ENCODE results near the gene AMMECR1.

Gene AMMECR1

DNA sequence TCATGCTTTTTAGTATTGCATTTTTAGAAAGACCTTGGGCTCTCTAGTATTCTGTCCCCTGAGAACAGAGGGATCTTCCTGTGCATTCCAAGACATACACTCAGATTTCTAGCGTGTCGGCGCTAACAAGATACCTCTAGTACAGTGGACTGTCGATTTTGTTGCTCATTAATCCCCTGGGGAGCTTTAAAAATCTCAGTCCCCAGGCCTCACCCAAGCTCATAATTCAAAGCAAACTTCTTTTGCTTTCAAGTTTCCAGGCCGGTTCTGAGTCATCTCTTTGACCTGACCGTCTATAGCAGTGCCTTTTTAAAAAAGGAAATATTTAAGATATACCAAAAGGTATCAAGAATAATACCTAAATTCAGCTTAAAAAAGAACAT is 137.0 kb downstream of the AMMECR1 start:
- no peaks in the 10 kb centered on the region for H3K36me3 ChIP-seq (ENCODE audit: insufficient read depth, low read length)
- no peaks in the 10 kb centered on the region for H3K4me1 ChIP-seq (ENCODE audit: insufficient read depth, low read length)
- no peaks in the 10 kb centered on the region for H3K9me3 ChIP-seq (ENCODE audit: insufficient read depth, low read depth, low read length)
- WGBS, result 89% methylated on average over 4 of the region's 6 CpGs
- H3K27me3 ChIP-seq (ENCODE audit: insufficient read depth, low read length), result no peaks in the 10 kb centered on the region
- no peak overlapping the region for H3K27ac ChIP-seq (ENCODE audit: low read depth, low read length)
- H3K4me3 ChIP-seq (ENCODE audit: low read length), result no peak overlapping the region
- no peak overlapping the region for H3K9ac ChIP-seq (ENCODE audit: low read depth, low read length)

DNA sequence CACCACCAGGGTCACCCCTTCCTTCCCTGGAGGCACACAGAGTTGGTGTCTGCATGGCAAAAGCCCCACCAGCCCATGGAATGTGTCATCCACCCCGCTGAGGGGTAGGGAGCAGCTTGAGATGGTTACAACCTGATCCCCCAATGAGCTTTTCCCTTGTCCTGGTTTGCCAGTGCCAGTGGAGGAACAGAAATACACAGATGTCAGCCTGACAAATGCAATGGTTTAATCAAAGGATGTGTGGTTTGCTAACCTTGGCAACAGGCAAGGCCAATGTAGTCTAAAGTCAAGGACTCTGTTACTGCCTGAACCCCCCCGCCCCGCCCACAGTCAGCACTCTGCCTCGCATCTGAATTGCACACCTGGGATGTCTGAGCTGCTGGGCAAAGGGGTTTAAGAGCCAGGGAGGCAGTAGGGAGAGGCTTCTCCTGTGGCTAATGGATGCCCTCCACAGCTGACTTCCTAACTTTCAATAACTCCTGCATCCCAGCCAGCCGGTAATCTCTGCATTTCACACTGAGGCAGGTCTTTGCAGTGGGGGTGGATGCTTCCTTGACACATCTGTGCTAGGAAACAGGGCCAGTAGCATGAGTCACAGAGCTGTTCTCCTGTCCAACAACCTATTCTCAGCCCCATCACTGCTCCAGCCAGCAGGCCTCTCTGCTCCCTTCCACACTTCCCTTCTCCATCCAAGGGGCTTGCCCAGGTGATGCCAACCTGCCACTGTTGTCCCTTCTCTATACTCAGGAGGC is 137.5 kb downstream of the AMMECR1 start:
- H3K4me1 ChIP-seq (ENCODE audit: insufficient read depth, low read length), result no peaks in the 10 kb centered on the region
- H3K27ac ChIP-seq (ENCODE audit: low read depth, low read length), result no peak overlapping the region
- no peak overlapping the region for H3K4me3 ChIP-seq (ENCODE audit: low read length)
- no peaks in the 10 kb centered on the region for H3K9me3 ChIP-seq (ENCODE audit: insufficient read depth, low read depth, low read length)
- H3K36me3 ChIP-seq (ENCODE audit: insufficient read depth, low read length), result no peaks in the 10 kb centered on the region
- 75% methylated on average over 5 of the region's 5 CpGs for WGBS
- H3K9ac ChIP-seq (ENCODE audit: low read depth, low read length), result no peak overlapping the region
- H3K27me3 ChIP-seq (ENCODE audit: insufficient read depth, low read length), result no peaks in the 10 kb centered on the region

GRCh38 chrX:110178179-110178865 is 139.6 kb downstream of the AMMECR1 start:
- 88% methylated on average over 4 of the region's 5 CpGs for WGBS
- no peak overlapping the region for H3K27ac ChIP-seq (ENCODE audit: low read depth, low read length)
- H3K4me1 ChIP-seq (ENCODE audit: insufficient read depth, low read length), result no peaks in the 10 kb centered on the region
- no peak overlapping the region for H3K4me3 ChIP-seq (ENCODE audit: low read length)
- H3K9ac ChIP-seq (ENCODE audit: low read depth, low read length), result no peak overlapping the region
- no peaks in the 10 kb centered on the region for H3K36me3 ChIP-seq (ENCODE audit: insufficient read depth, low read length)
- H3K27me3 ChIP-seq (ENCODE audit: insufficient read depth, low read length), result no peaks in the 10 kb centered on the region
- H3K9me3 ChIP-seq (ENCODE audit: insufficient read depth, low read depth, low read length), result no peaks in the 10 kb centered on the region

DNA sequence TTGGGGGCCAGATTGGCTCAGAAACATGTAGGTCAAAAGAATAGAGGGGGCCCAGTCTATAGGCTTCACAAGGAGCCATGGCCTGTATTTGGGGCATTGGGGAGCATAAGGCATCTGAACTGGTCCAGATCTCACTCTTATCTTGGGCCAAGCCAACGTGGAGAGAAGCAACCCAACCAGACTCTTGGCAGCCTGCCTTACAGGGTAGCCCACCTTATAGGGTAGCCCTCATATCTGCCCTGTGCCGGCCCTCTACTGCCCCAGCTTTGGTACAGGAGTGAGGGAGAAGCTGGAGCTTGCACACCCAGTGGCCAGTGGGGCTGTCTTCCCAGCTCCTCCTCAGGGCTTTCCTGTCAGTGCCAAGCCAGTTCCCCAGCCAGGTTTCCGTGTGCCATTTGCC is 142.2 kb downstream of the AMMECR1 start:
- WGBS, result 97% methylated on average over 3 of the region's 3 CpGs
- no peak overlapping the region for H3K4me3 ChIP-seq (ENCODE audit: low read length)
- no peak overlapping the region for H3K27ac ChIP-seq (ENCODE audit: low read depth, low read length)
- no peaks in the 10 kb centered on the region for H3K27me3 ChIP-seq (ENCODE audit: insufficient read depth, low read length)
- no peaks in the 10 kb centered on the region for H3K4me1 ChIP-seq (ENCODE audit: insufficient read depth, low read length)
- H3K9ac ChIP-seq (ENCODE audit: low read depth, low read length), result no peak overlapping the region
- H3K36me3 ChIP-seq (ENCODE audit: insufficient read depth, low read length), result no peaks in the 10 kb centered on the region
- no peaks in the 10 kb centered on the region for H3K9me3 ChIP-seq (ENCODE audit: insufficient read depth, low read depth, low read length)

DNA sequence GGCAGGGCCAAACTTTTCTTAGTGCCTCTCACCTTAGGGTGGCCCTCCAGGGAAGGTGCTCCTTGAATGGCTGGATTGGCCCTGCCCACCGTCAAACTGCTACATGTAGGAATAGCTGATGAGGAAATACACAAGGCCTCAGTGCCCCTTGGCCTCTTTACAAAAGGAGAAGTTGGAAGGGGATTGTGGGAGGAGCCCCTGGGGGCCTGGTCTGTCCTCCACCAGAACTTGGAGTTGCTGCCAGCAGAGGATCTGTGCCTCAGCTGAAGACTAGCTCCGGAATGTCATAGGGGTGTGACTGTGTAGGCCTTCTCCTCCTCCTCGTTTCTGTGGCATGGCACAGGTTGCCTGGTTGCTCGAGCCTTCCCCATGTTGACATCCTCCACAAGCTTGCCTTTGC is 142.7 kb downstream of the AMMECR1 start:
- Histone ChIP-seq H3K4me1 (ENCODE audit: insufficient read depth, low read length) (no peaks in the 10 kb centered on the region), H3K9ac (ENCODE audit: low read depth, low read length) (no peak overlapping the region), H3K36me3 (ENCODE audit: insufficient read depth, low read length) (no peaks in the 10 kb centered on the region), H3K27me3 (ENCODE audit: insufficient read depth, low read length) (no peaks in the 10 kb centered on the region), H3K9me3 (ENCODE audit: insufficient read depth, low read depth, low read length) (no peaks in the 10 kb centered on the region), H3K27ac (ENCODE audit: low read depth, low read length) (no peak overlapping the region), H3K4me3 (ENCODE audit: low read length) (no peak overlapping the region)
- 92% methylated on average over 4 of the region's 4 CpGs for WGBS

DNA sequence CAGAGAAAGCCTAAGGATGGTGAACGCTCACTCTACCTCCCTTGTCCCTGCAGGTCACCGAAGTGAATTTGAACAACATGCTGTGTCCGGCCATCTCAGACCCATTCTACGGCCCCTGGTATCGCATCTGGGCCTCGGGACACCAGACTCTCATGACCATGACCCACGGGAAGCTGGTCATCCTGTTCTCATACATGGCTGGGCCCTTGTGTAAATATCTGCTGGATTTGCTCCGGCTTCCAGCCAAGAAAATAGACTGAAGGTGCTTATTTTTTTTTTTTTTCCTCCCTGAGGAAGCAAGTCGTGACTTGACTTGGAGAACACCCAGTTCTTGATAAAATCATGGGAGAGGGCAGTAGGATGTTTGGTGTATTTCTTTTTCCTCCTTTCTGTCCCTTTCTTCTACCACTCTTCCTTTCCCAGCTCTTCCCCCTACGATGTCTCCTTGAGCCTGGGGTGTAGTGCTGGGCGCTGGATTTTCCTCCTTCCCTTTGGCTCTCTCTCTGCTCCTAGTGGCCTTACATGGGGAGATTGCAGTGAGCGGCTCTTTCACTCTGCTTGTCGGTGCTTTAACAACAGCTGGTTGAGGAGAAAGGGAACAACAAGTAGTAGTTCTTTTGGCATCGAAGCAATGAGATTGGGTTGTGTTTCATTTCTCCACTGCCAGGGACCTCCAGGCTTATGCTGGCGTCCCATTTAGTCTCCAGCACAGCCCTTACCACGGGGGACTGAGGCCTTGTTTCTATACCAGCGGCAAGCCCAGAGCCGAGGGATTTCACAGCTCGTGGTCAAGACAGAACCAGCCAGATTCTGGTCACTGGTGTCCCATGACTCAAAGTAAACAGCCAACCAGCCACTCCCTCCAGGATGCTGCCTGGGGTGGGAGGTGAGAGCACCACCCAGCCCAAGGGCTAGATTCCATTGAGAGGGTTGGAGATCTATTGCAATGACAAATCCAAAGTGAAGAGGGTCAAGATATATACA is 144.4 kb downstream of the AMMECR1 start:
- Histone ChIP-seq H3K4me3 (ENCODE audit: low read length) (no peak overlapping the region), H3K9ac (ENCODE audit: low read depth, low read length) (no peak overlapping the region), H3K27me3 (ENCODE audit: insufficient read depth, low read length) (no peaks in the 10 kb centered on the region), H3K27ac (ENCODE audit: low read depth, low read length) (no peak overlapping the region), H3K36me3 (ENCODE audit: insufficient read depth, low read length) (no peaks in the 10 kb centered on the region), H3K9me3 (ENCODE audit: insufficient read depth, low read depth, low read length) (no peaks in the 10 kb centered on the region), H3K4me1 (ENCODE audit: insufficient read depth, low read length) (no peaks in the 10 kb centered on the region)
- 93% methylated on average over 18 of the region's 19 CpGs for WGBS

DNA sequence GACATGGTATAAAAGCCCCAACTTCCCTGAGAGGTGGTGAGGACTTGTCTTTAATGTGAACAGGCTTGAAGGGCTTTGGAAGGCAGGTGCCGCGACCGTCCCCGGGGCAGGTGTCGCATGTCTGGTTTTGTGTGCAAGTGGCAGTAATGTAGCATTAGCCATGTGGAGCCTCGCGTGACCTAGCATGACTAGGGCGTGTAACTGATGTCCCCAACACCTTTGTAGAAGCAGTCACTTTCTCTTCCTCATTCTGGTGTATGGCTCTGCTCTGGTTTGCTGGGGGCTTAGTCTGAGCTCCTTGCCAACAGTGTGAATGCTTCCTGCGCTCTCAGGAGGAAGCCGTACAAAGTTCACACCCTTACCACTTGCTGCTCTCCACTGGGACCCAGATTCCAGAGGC is 145.7 kb downstream of the AMMECR1 start:
- Histone ChIP-seq H3K36me3 (ENCODE audit: insufficient read depth, low read length) (no peaks in the 10 kb centered on the region), H3K4me3 (ENCODE audit: low read length) (no peak overlapping the region), H3K9ac (ENCODE audit: low read depth, low read length) (no peak overlapping the region), H3K27ac (ENCODE audit: low read depth, low read length) (no peak overlapping the region), H3K27me3 (ENCODE audit: insufficient read depth, low read length) (no peaks in the 10 kb centered on the region), H3K4me1 (ENCODE audit: insufficient read depth, low read length) (no peaks in the 10 kb centered on the region), H3K9me3 (ENCODE audit: insufficient read depth, low read depth, low read length) (no peaks in the 10 kb centered on the region)
- WGBS, result 92% methylated on average over 10 of the region's 10 CpGs

GRCh38 chrX:110171442-110171841 is 146.4 kb downstream of the AMMECR1 start:
- Histone ChIP-seq H3K36me3 (ENCODE audit: insufficient read depth, low read length) (no peaks in the 10 kb centered on the region), H3K4me1 (ENCODE audit: insufficient read depth, low read length) (no peaks in the 10 kb centered on the region), H3K27me3 (ENCODE audit: insufficient read depth, low read length) (no peaks in the 10 kb centered on the region), H3K4me3 (ENCODE audit: low read length) (no peak overlapping the region), H3K27ac (ENCODE audit: low read depth, low read length) (no peak overlapping the region), H3K9ac (ENCODE audit: low read depth, low read length) (no peak overlapping the region), H3K9me3 (ENCODE audit: insufficient read depth, low read depth, low read length) (no peaks in the 10 kb centered on the region)
- 92% methylated on average over 5 of the region's 5 CpGs for WGBS

GRCh38 chrX:110170029-110170428 is 147.9 kb downstream of the AMMECR1 start:
- WGBS, result 97% methylated on average over 3 of the region's 3 CpGs
- Histone ChIP-seq H3K4me3 (ENCODE audit: low read length) (no peak overlapping the region), H3K4me1 (ENCODE audit: insufficient read depth, low read length) (no peaks in the 10 kb centered on the region), H3K27ac (ENCODE audit: low read depth, low read length) (no peak overlapping the region), H3K27me3 (ENCODE audit: insufficient read depth, low read length) (no peaks in the 10 kb centered on the region), H3K9ac (ENCODE audit: low read depth, low read length) (no peak overlapping the region), H3K36me3 (ENCODE audit: insufficient read depth, low read length) (no peaks in the 10 kb centered on the region), H3K9me3 (ENCODE audit: insufficient read depth, low read depth, low read length) (no peaks in the 10 kb centered on the region)

DNA sequence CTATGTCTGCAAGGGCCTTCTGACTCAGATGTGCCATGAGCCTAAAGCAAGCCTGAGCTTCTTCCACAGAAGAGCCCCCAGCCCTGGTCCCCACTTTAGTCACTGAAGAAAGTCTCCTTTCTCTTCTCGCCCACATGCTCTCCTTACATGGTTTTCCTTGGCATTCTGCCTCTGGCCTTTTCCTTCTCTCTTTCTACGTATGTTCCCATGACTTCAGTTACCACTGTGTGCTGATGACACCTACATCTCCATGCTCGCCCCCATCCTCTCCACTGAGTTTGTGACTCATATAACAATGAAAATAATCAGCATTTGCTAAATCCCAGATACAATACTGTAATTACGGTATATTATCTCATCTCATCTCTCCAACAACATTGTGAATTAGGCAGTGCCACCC is 149.3 kb downstream of the AMMECR1 start:
- Histone ChIP-seq H3K27ac (ENCODE audit: low read depth, low read length) (no peak overlapping the region), H3K4me1 (ENCODE audit: insufficient read depth, low read length) (no peaks in the 10 kb centered on the region), H3K9me3 (ENCODE audit: insufficient read depth, low read depth, low read length) (no peaks in the 10 kb centered on the region), H3K9ac (ENCODE audit: low read depth, low read length) (no peak overlapping the region), H3K36me3 (ENCODE audit: insufficient read depth, low read length) (no peaks in the 10 kb centered on the region), H3K4me3 (ENCODE audit: low read length) (no peak overlapping the region), H3K27me3 (ENCODE audit: insufficient read depth, low read length) (no peaks in the 10 kb centered on the region)
- 93% methylated on average over 4 of the region's 4 CpGs for WGBS

DNA sequence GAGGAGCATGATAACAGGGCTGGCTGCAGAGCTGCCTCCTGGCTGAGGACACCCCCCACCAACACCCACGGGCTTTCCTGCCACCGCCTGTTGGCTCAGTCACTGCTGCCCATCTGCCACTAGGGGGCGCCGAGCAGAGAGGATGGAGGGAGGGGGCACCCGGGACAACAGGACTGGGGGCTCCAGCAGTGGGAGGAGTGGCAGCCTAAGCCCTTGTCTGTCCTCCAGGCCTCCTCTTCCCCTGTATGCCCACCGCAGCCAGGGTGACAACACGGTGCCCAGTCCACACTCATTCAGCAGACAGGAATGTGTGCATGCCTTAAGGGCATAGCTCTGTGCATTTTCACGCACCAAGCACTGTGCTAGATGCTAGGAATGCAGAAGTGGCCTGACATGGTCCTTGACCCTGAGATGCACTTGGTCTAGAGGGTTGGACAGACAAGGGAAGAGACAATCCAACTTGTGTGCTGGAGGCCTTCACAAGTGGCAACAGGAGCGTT is 149.9 kb downstream of the AMMECR1 start:
- Histone ChIP-seq H3K4me1 (ENCODE audit: insufficient read depth, low read length) (no peaks in the 10 kb centered on the region), H3K36me3 (ENCODE audit: insufficient read depth, low read length) (no peaks in the 10 kb centered on the region), H3K4me3 (ENCODE audit: low read length) (no peak overlapping the region), H3K27me3 (ENCODE audit: insufficient read depth, low read length) (no peaks in the 10 kb centered on the region), H3K9me3 (ENCODE audit: insufficient read depth, low read depth, low read length) (no peaks in the 10 kb centered on the region), H3K9ac (ENCODE audit: low read depth, low read length) (no peak overlapping the region), H3K27ac (ENCODE audit: low read depth, low read length) (no peak overlapping the region)
- 50% methylated on average over 7 of the region's 9 CpGs for WGBS
